HG02610 (cell line): ENCODE results near the gene LMBR1.
"Not testable (repeated sequence)": the region's sequence is repeated elsewhere in the genome, so short reads cannot be mapped to it uniquely, and the experiment has no call there.

Experiments
- ATAC-seq: cut with Tn5 transposase; IDR thresholded peaks from one replicate; pipeline ENCODE4 v1.9.1; 2021; ENCODE audit warnings: mild to moderate bottlenecking, moderate library complexity; ENCODE audit not compliant: unreplicated experiment

The LMBR1 gene

GRCh38 chr7:156702399-156702798 is 190.6 kb downstream of the LMBR1 start:
- ATAC-seq = no peak

GRCh38 chr7:156701787-156702186 is 191.2 kb downstream of the LMBR1 start:
- ATAC-seq = not testable (repeated sequence)

- not testable (repeated sequence) for ATAC-seq
Measured at GRCh38 chr7:156698512-156698911, 194.5 kb downstream of the LMBR1 start.

- ATAC-seq = not testable (repeated sequence)
Measured at GRCh38 chr7:156697283-156697682, 195.7 kb downstream of the LMBR1 start.

- no peak for ATAC-seq
Measured at GRCh38 chr7:156693627-156694026, 199.4 kb downstream of the LMBR1 start.

GRCh38 chr7:156692849-156693248 is 200.1 kb downstream of the LMBR1 start:
- ATAC-seq = no peak

GRCh38 chr7:156691764-156692163 is 201.2 kb downstream of the LMBR1 start:
- ATAC-seq = no peak

- ATAC-seq = no peak
Measured at GRCh38 chr7:156684661-156685060, 208.3 kb downstream of the LMBR1 start.

- ATAC-seq = no peak
Measured at GRCh38 chr7:156684251-156684650, 208.7 kb downstream of the LMBR1 start.

- ATAC-seq = no peak
Measured at GRCh38 chr7:156682928-156683327, 210.1 kb downstream of the LMBR1 start.

- no peak for ATAC-seq
Measured at GRCh38 chr7:156680281-156680680, 212.7 kb downstream of the LMBR1 start.

- ATAC-seq = no peak
Measured at GRCh38 chr7:156677374-156678054, 215.5 kb downstream of the LMBR1 start.

- no peak for ATAC-seq
Measured at GRCh38 chr7:156676263-156676662, 216.7 kb downstream of the LMBR1 start.

- ATAC-seq = no peak
Measured at GRCh38 chr7:156675721-156676120, 217.3 kb downstream of the LMBR1 start.

GRCh38 chr7:156673902-156674301 is 219.1 kb downstream of the LMBR1 start:
- ATAC-seq = no peak

GRCh38 chr7:156673454-156673853 is 219.5 kb downstream of the LMBR1 start:
- ATAC-seq = no peak

- no peak for ATAC-seq
Measured at GRCh38 chr7:156669035-156669828, 223.8 kb downstream of the LMBR1 start.

- ATAC-seq = no peak
Measured at GRCh38 chr7:156668130-156668741, 224.7 kb downstream of the LMBR1 start.

- ATAC-seq = no peak
Measured at GRCh38 chr7:156667110-156667426, 225.9 kb downstream of the LMBR1 start.

GRCh38 chr7:156666368-156667109 is 226.4 kb downstream of the LMBR1 start:
- ATAC-seq = no peak

GRCh38 chr7:156665101-156665500 is 227.9 kb downstream of the LMBR1 start:
- no peak for ATAC-seq
